Transverse colon (tissue), 4 donors: Measurements from ENCODE around the gene DAZAP1. TPM values are rescaled to one million over a fixed set of nuclear protein-coding genes. Genes with fewer than 3 reads are reported as not detected.

Source experiments
- DNase-seq: peaks from one replicate; pipeline ENCODE4 v3.0.0-alpha.2; 2019
- H3K27ac ChIP-seq, 4 donors: fragments of 200-600 bp; sonication (generic); 2 replicates each; pipeline ENCODE4 v1.5.1; 2016 to 2018; ENCODE audit warnings: inconsistent platforms in 4 of 4
- H3K27me3 ChIP-seq: fragments of 200-600 bp; sonication (generic); 2 replicates; pipeline ENCODE4 v1.5.1; 2017; ENCODE audit warnings: inconsistent platforms
- H3K36me3 ChIP-seq, 4 donors: fragments of 200-600 bp; sonication (generic); 2 replicates each; pipeline ENCODE4 v1.5.1; 2017 to 2019; ENCODE audit warnings: inconsistent platforms in 4 of 4
- H3K4me1 ChIP-seq, 4 donors: fragments of 200-600 bp; sonication (generic); 2 replicates each; pipeline ENCODE4 v1.5.1; 2017 to 2020; ENCODE audit warnings: inconsistent platforms in 4 of 4
- H3K4me3 ChIP-seq, 4 donors: fragments of 200-600 bp; sonication (generic); 1 replicate in 1 of 4; 2 replicates in 3 of 4; pipeline versions ENCODE4 v1.5.1 to v1.6.1; 2017 to 2019; ENCODE audit warnings: inconsistent platforms in 4 of 4
- H3K9me3 ChIP-seq, 2 donors: fragments of 200-600 bp; sonication (generic); 2 replicates each; pipeline ENCODE4 v1.5.1; 2017 to 2019; ENCODE audit warnings: inconsistent platforms in 2 of 2
- CTCF ChIP-seq, 5 experiments: fragments of 200-600 bp in 3 of 5; fragments of 450-650 bp in 2 of 5; sonication (generic) in 3 of 5; IDR thresholded peaks; 1 replicate in 2 of 5; 2 replicates in 3 of 5; pipeline ENCODE4 v1.5.1; 2016 to 2017; ENCODE audit warnings: antibody characterized with exemption in 5 of 5, inconsistent platforms in 3 of 5, mild to moderate bottlenecking in 2 of 5, moderate library complexity in 1 of 5
- EP300 ChIP-seq: sonication (generic); formaldehyde crosslinking; IDR thresholded peaks from one replicate; pipeline ENCODE4 v1.6.1; 2017; ENCODE audit warnings: antibody characterized with exemption, low read depth
- POLR2A ChIP-seq: fragments of 450-650 bp; IDR thresholded peaks from one replicate; pipeline ENCODE4 v1.6.1; 2016; ENCODE audit warnings: antibody characterized with exemption, mild to moderate bottlenecking, moderate library complexity
- POLR2AphosphoS5 ChIP-seq, 3 donors: sonication (generic); formaldehyde crosslinking; IDR thresholded peaks; one replicate each; pipeline ENCODE4 v1.6.1; 2016; ENCODE audit warnings: antibody characterized with exemption in 3 of 3
- WGBS, 2 donors: methylation state at CpG; one replicate each; pipeline ENCODE4 v1.1.5; 2018; ENCODE audit warnings: low coverage in 1 of 2; 5-methylcytosine and 5-hydroxymethylcytosine counted together
- in situ Hi-C, 4 donors: fragments of 200-750 bp; cut with MboI; loops; one replicate each; pipeline versions ENCODE4 v1.15.0 to v1.15.1; 2017; ENCODE audit warnings: low sequenced_read_pairs in 3 of 4, low pct_ligation_motif_present in 1 of 4, low pct_unique_long_range_greater_than_20kb in 1 of 4
- intact Hi-C: fragments of 100-400 bp; cut with DNase I; formaldehyde crosslinking; loops from one replicate; pipeline ENCODE4 v1.15.1; 2023; ENCODE audit warnings: low total_unique reads
- total RNA-seq, 4 donors: library from RNA; depleted of rRNA; stranded (reverse); fragments of >200 nt; gene quantifications; one replicate each; pipeline ENCODE4 v1.1.0, GENCODE V29; 2016

DAZAP1 gene
- total RNA-seq, 4 donors from 2014 or later = 36.3 to 77.2 (median 41.6) TPM

GRCh38 chr19:1393841-1394240, 13.5 kb upstream of the DAZAP1 start:
- in situ Hi-C loops = loop anchor here in 2 of 4 donors (25.0 kb wide), 1 partner anchor 107 kb away; the partner anchor contains the start of genes EFNA2 (in 2 of the 2) and FAM174C (in 2 of the 2)
- peaks cover 0 to 40% (median 14%) of the 10 kb centered on the region in 4 donors for H3K36me3 ChIP-seq
- WGBS, 2 donors = 84% methylated on average over 17 of the region's 17 CpGs; no CpG with 5 or more reads in 1 of the 2 donors

GRCh38 chr19:1394252-1395193, 12.9 kb upstream of the DAZAP1 start:
- peaks cover 0 to 33% (median 11%) of the 10 kb centered on the region in 4 donors for H3K36me3 ChIP-seq

More at GRCh38 chr19:1393841-1394240, 13.5 kb upstream of the DAZAP1 start:
- H3K9me3 ChIP-seq = no peaks in the 10 kb centered on the region
- DNase-seq = no peak
- H3K4me3 ChIP-seq = no peak overlapping the region
- no peak for TF ChIP-seq EP300
- no peak for TF ChIP-seq CTCF (IDR thresholded peaks at IDR 0.05)
- TF ChIP-seq POLR2AphosphoS5 (IDR thresholded peaks at IDR 0.05) = no peak
- no peak for TF ChIP-seq POLR2A
- H3K27ac ChIP-seq = no peak overlapping the region
- H3K27me3 ChIP-seq = no peaks in the 10 kb centered on the region
- intact Hi-C loops = no loop called here
- peaks cover 5 to 13% (median 7%) of the 10 kb centered on the region in 4 donors for H3K4me1 ChIP-seq

GRCh38 chr19:1395194-1396018, 12.0 kb upstream of the DAZAP1 start:
- no peak overlapping the region for H3K27ac ChIP-seq
- peaks cover 0 to 31% (median 8%) of the 10 kb centered on the region in 4 donors for H3K36me3 ChIP-seq
- in situ Hi-C loops = loop anchor here in 2 of 4 donors (25.0 kb wide), 1 partner anchor 108 kb away; the partner anchor contains the start of genes EFNA2 (in 2 of the 2) and FAM174C (in 2 of the 2)
- no peaks in the 10 kb centered on the region for H3K9me3 ChIP-seq
- H3K4me3 ChIP-seq = no peak overlapping the region
- WGBS, 2 donors = 87% methylated on average over 32 of the region's 52 CpGs; no CpG with 5 or more reads in 1 of the 2 donors
- H3K4me1 ChIP-seq = peaks cover 9 to 17% (median 11%) of the 10 kb centered on the region in 4 donors
- DNase-seq = no peak
- intact Hi-C loops = no loop called here
- H3K27me3 ChIP-seq = peaks cover 13% of the 10 kb centered on the region
- TF ChIP-seq POLR2A (no peak), CTCF (IDR thresholded peaks at IDR 0.05) (no peak), POLR2AphosphoS5 (IDR thresholded peaks at IDR 0.05) (no peak), EP300 (no peak)

More at GRCh38 chr19:1394252-1395193, 12.9 kb upstream of the DAZAP1 start:
- intact Hi-C loops (no loop called here), in situ Hi-C loops (loop anchor here in 2 of 4 donors (25.0 kb wide), 1 partner anchor 107 kb away; the partner anchor contains the start of genes EFNA2 (in 2 of the 2) and FAM174C (in 2 of the 2))
- TF ChIP-seq POLR2AphosphoS5 (IDR thresholded peaks at IDR 0.05) = no peak
- TF ChIP-seq CTCF (IDR thresholded peaks at IDR 0.05) = no peak
- TF ChIP-seq POLR2A = no peak
- TF ChIP-seq EP300 = no peak
- no peaks in the 10 kb centered on the region for H3K9me3 ChIP-seq
- peaks cover 5 to 13% (median 7%) of the 10 kb centered on the region in 4 donors for H3K4me1 ChIP-seq
- 87 to 100% methylated on average over 2 to 43 of the region's 43 CpGs for WGBS, 2 donors
- DNase-seq = no peak
- no peak overlapping the region for H3K4me3 ChIP-seq
- no peak overlapping the region for H3K27ac ChIP-seq
- H3K27me3 ChIP-seq = peaks cover 4% of the 10 kb centered on the region
